Peyer's patch (tissue), 4 donors: Measurements from ENCODE around the gene TMCC1. TPM values are rescaled to one million over a fixed set of nuclear protein-coding genes. Genes with fewer than 3 reads are reported as not detected.

Source experiments
- DNase-seq, 3 donors: peaks; one replicate each; pipeline ENCODE4 v3.0.0-alpha.2; 2017 to 2019
- H3K27ac ChIP-seq, 4 donors: fragments of 200-600 bp; sonication (generic); one replicate each; pipeline ENCODE4 v1.5.1; 2016 to 2019
- H3K27me3 ChIP-seq, 2 donors: fragments of 200-600 bp; sonication (generic); one replicate each; pipeline ENCODE4 v1.5.1; 2019
- H3K36me3 ChIP-seq, 3 donors: fragments of 200-600 bp; sonication (generic); one replicate each; pipeline ENCODE4 v1.5.1; 2016 to 2019
- H3K4me1 ChIP-seq, 4 donors: fragments of 200-600 bp; sonication (generic); one replicate each; pipeline ENCODE4 v1.5.1; 2016 to 2019
- H3K4me3 ChIP-seq, 4 donors: fragments of 200-600 bp; sonication (generic); 1 replicate in 3 of 4; 2 replicates in 1 of 4; pipeline ENCODE4 v1.5.1; 2016 to 2019; ENCODE audit warnings: mild to moderate bottlenecking in 1 of 4
- H3K9me3 ChIP-seq, 4 donors: fragments of 200-600 bp; sonication (generic); one replicate each; pipeline ENCODE4 v1.5.1; 2016 to 2019; ENCODE audit warnings: mild to moderate bottlenecking in 1 of 4
- CTCF ChIP-seq, 6 experiments: fragments of 450-650 bp in 4 of 6; fragments of 200-600 bp in 2 of 6; sonication (generic) in 1 of 6; IDR thresholded peaks; one replicate each; pipeline ENCODE4 v1.5.1; 2017 to 2019; ENCODE audit warnings: antibody characterized with exemption in 6 of 6, mild to moderate bottlenecking in 3 of 6, moderate library complexity in 1 of 6
- POLR2A ChIP-seq, 2 donors: fragments of 450-650 bp; IDR thresholded peaks; one replicate each; pipeline ENCODE4 v1.5.1; 2017; ENCODE audit warnings: antibody characterized with exemption in 2 of 2, mild to moderate bottlenecking in 2 of 2, moderate library complexity in 2 of 2
- total RNA-seq, 4 donors: library from RNA; depleted of rRNA; stranded (reverse); fragments of >200 nt; gene quantifications; one replicate each; pipeline ENCODE4 v1.1.0, GENCODE V29; 2016

Gene TMCC1
- total RNA-seq, 4 donors from 2014 or later: 12.9 to 33.1 (median 23.7) TPM

GRCh38 chr3:129783470-129783869, 110.0 kb downstream of the TMCC1 start:
- no peak overlapping the region for H3K27ac ChIP-seq
- TF ChIP-seq CTCF (IDR thresholded peaks at IDR 0.05): no peak
- no peak for TF ChIP-seq POLR2A (IDR thresholded peaks at IDR 0.05)
- no peaks in the 10 kb centered on the region for H3K9me3 ChIP-seq
- H3K36me3 ChIP-seq: no peaks in the 10 kb centered on the region
- no peak for DNase-seq
- H3K27me3 ChIP-seq: no peaks in the 10 kb centered on the region
- H3K4me1 ChIP-seq: no peaks in the 10 kb centered on the region
- no peak overlapping the region for H3K4me3 ChIP-seq

GRCh38 chr3:129778871-129779270, 114.6 kb downstream of the TMCC1 start:
- Histone ChIP-seq H3K9me3 (no peaks in the 10 kb centered on the region), H3K27me3 (no peaks in the 10 kb centered on the region), H3K36me3 (no peaks in the 10 kb centered on the region), H3K4me1 (no peaks in the 10 kb centered on the region), H3K27ac (no peak overlapping the region), H3K4me3 (no peak overlapping the region)
- TF ChIP-seq POLR2A (IDR thresholded peaks at IDR 0.05): no peak
- no peak for TF ChIP-seq CTCF (IDR thresholded peaks at IDR 0.05)
- DNase-seq: no peak

- H3K4me1 ChIP-seq: no peaks in the 10 kb centered on the region
- H3K9me3 ChIP-seq: no peaks in the 10 kb centered on the region
- no peak for TF ChIP-seq POLR2A (IDR thresholded peaks at IDR 0.05)
- TF ChIP-seq CTCF (IDR thresholded peaks at IDR 0.05): no peak
- H3K36me3 ChIP-seq: no peaks in the 10 kb centered on the region
- H3K4me3 ChIP-seq: no peak overlapping the region
- no peak overlapping the region for H3K27ac ChIP-seq
- no peaks in the 10 kb centered on the region for H3K27me3 ChIP-seq
- DNase-seq: no peak
Measured at GRCh38 chr3:129777806-129778205, 115.7 kb downstream of the TMCC1 start.

- no peak for TF ChIP-seq CTCF (IDR thresholded peaks at IDR 0.05)
- no peak for TF ChIP-seq POLR2A (IDR thresholded peaks at IDR 0.05)
- H3K4me3 ChIP-seq: no peak overlapping the region
Measured at GRCh38 chr3:129775870-129776269, 117.6 kb downstream of the TMCC1 start.

GRCh38 chr3:129773691-129774663, 119.5 kb downstream of the TMCC1 start:
- Histone ChIP-seq H3K4me1 (no peaks in the 10 kb centered on the region), H3K27me3 (no peaks in the 10 kb centered on the region), H3K4me3 (no peak overlapping the region), H3K9me3 (no peaks in the 10 kb centered on the region), H3K36me3 (no peaks in the 10 kb centered on the region), H3K27ac (no peak overlapping the region)
- no peak for DNase-seq
- TF ChIP-seq POLR2A (IDR thresholded peaks at IDR 0.05): no peak
- no peak for TF ChIP-seq CTCF (IDR thresholded peaks at IDR 0.05)

More at GRCh38 chr3:129775870-129776269, 117.6 kb downstream of the TMCC1 start:
- H3K36me3 ChIP-seq: no peaks in the 10 kb centered on the region
- H3K27me3 ChIP-seq: no peaks in the 10 kb centered on the region
- H3K27ac ChIP-seq: no peak overlapping the region
- no peak for DNase-seq
- no peaks in the 10 kb centered on the region for H3K9me3 ChIP-seq
- no peaks in the 10 kb centered on the region for H3K4me1 ChIP-seq
